HG02973 (cell line): Measurements from ENCODE around the gene INSC.
A peak's percentile ranks its signal among the peaks of the same experiment; 100 is the strongest.
"Not testable (repeated sequence)": the region's sequence is repeated elsewhere in the genome, so short reads cannot be mapped to it uniquely, and the experiment has no call there.

Source experiments
- ATAC-seq: cut with Tn5 transposase; IDR thresholded peaks from one replicate; pipeline ENCODE4 v1.9.1; 2021; ENCODE audit warnings: moderate library complexity; ENCODE audit not compliant: unreplicated experiment

The INSC gene, protein sequence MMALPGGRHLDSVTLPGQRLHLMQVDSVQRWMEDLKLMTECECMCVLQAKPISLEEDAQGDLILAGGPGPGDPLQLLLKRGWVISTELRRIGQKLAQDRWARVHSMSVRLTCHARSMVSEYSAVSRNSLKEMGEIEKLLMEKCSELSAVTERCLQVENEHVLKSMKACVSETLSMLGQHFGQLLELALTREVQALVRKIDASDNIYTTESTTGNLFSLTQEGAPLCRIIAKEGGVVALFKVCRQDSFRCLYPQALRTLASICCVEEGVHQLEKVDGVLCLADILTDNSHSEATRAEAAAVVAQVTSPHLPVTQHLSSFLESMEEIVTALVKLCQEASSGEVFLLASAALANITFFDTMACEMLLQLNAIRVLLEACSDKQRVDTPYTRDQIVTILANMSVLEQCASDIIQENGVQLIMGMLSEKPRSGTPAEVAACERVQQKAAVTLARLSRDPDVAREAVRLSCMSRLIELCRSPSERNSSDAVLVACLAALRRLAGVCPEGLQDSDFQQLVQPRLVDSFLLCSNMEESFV

GRCh38 chr11:15114501-15115475 is at the start of gene INSC:
Gene INSC (plus strand): TSS chr11:15114923. CDS start chr11:15149175, 34,252 bp downstream.
- no peak for ATAC-seq

DNA sequence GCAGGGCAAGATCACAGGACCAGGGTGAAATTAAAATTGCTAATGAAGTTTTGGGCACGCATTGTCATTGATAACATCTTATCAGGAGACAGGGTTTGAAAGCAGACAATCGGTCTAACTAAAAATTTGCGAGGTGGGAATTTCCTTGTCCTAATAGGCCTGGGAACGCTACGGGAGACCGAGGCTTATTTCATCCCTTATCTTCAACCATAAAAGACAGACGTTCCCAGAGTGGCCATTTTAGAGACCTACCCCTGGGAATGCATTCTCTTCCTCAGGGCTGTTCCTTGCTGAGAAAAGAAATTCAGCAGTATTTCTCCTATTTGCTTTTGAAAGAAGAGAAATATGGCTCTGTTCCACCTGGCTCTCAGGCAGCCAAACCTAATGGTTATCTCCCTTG is 45.0 kb upstream of the INSC start:
- ATAC-seq: not testable (repeated sequence)

- ATAC-seq: no peak
These were observed 43.0 kb upstream of the INSC start for GRCh38 chr11:15071556-15072255.

DNA sequence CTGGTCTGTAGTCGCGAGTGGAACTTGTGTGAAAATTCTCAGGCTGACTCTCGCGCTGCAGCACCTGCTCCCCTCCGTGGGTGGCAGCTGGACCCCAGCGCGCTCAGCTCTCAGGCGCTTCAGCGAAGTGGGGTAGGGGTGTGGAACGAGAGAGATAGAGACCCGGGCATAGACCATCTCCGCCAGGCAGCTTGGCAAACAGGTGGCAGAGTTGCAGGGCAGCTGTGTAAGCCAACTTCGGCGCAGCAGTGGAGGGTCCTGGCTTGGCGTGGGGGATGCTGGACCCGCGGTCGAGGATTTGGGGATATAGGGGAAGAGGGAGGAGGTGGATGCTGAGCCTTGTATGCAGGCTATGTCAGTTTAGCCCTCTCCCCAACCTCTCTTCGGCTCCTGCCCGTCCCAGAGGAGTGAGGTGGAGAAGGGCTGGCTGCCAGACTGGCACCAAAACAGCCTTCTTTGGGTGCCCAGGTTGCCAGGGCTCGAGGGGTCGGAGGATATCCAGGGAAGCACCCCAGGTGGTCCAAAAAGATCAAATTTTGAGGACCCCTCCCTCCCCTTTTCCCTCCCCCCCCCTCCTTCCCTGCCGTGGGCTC is 42.1 kb upstream of the INSC start:
- ATAC-seq: no peak

GRCh38 chr11:15073361-15074205 is 41.1 kb upstream of the INSC start, which contains the start of gene CALCB:
Gene CALCB (plus strand): TSS chr11:15073593. CDS start chr11:15074719, 1,126 bp downstream.
- no peak for ATAC-seq

DNA sequence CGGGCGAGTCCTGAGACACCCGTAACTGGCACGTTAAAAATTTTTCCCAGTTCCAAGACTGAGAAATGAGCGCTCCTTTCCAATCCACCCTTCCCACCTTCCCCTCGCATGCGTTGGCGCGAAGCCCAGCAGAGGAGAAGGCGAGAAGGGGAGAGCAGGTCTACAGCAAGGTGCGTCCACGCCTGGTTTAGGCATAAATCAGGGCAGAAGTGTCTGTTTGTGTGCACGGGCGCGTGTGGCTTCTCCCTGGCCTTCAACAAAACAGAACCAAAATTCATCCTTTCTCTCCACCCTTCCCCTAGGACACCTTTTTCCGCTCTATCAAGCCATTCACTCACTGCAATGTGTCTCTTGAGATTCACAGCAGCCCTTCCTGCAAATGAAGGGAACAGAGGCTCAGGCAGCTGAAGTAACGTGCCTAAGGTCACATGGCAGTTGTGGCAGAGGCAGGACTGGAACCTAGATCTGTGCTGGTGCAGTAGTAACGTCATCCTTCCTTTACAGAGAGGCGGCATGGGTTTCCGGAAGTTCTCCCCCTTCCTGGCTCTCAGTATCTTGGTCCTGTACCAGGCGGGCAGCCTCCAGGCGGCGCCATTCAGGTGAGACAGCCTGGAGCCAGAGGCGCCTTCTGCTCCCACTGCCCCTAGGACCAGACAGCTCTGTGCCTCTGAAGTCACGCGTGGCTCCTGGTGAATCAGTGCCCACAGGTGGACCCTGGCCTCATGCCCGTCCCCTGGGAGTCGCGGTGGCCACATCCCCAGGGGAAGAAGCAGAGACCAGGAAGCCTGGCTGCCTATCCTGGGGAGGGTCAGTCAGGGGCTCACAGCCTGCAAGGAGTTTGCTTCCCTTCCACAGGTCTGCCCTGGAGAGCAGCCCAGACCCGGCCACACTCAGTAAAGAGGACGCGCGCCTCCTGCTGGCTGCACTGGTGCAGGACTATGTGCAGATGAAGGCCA is 40.2 kb upstream of the INSC start:
- peak; percentile 91 for ATAC-seq

DNA sequence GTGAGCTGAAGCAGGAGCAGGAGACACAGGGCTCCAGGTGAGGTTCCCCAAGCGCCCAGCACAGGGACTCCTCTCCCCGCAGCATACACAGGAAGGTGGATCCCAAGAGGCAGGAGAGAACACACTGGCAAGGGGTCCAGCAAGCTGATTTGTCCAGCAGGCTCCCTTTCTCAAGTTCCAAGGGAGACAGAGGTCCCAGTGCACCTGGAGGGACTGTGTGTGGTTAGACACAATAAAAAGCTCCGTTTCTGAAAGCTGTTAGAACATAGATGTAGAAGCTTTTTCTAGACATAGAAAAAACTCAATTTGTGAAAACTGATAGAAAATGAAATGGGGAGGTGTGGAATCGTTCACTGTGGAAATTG is 39.6 kb upstream of the INSC start:
- no peak for ATAC-seq

- no peak for ATAC-seq
These were observed 23.5 kb upstream of the INSC start for GRCh38 chr11:15091175-15091574.

DNA sequence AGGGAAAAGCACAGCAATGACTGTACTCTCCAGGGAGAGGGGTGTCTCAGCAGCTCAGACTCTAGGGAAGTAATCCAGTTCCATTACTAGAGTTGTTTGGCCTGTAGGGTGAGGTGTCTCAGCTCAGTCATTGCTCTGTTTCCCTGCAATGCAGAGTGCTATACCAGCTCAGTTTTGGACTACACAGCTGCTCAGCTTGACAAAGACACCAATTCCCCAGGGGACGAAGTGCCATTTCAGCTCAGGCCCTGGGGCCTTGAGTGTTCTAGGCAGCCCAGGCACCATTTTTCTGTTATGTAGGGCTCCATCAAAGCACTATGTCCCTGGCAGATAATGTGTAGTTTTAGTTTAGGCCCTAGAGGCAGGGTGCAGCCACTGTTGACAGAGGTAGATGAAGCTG is 23.1 kb upstream of the INSC start:
- no peak for ATAC-seq

- ATAC-seq: peak; percentile 86
These were observed 21.3 kb upstream of the INSC start for GRCh38 chr11:15093432-15093831.

GRCh38 chr11:15095736-15096228 is 18.9 kb upstream of the INSC start:
- ATAC-seq: no peak

- ATAC-seq: no peak
These were observed 17.3 kb upstream of the INSC start for GRCh38 chr11:15097411-15097810.

DNA sequence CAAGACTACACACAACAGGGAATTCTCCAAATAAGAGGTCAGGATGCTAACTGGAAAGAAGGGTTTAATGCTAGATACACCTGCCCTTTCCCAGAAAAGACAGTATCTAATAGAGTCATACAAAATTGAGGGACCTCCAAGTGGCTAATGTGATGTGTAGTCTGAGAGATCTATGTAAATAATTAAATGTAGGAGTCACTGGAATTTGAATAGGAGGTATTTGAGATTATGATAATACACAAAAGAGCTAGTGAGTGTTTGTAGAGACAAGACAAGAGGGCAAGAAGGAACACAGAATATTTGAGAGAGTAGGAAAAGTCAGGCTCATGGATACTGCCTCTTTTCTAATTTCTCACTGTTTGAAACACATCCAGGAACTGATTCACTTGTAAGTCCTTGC is 15.5 kb upstream of the INSC start:
- no peak for ATAC-seq

- ATAC-seq: peak; percentile 77
These were observed 13.5 kb upstream of the INSC start for GRCh38 chr11:15101072-15101709.

- no peak for ATAC-seq
These were observed 10.6 kb upstream of the INSC start for GRCh38 chr11:15104166-15104565.

- no peak for ATAC-seq
These were observed 8.3 kb upstream of the INSC start for GRCh38 chr11:15106201-15106965.
